Measurements from ENCODE around the gene ANKRD23.
A peak's percentile ranks its signal among the peaks of the same experiment; 100 is the strongest.

The ANKRD23 gene

DNA sequence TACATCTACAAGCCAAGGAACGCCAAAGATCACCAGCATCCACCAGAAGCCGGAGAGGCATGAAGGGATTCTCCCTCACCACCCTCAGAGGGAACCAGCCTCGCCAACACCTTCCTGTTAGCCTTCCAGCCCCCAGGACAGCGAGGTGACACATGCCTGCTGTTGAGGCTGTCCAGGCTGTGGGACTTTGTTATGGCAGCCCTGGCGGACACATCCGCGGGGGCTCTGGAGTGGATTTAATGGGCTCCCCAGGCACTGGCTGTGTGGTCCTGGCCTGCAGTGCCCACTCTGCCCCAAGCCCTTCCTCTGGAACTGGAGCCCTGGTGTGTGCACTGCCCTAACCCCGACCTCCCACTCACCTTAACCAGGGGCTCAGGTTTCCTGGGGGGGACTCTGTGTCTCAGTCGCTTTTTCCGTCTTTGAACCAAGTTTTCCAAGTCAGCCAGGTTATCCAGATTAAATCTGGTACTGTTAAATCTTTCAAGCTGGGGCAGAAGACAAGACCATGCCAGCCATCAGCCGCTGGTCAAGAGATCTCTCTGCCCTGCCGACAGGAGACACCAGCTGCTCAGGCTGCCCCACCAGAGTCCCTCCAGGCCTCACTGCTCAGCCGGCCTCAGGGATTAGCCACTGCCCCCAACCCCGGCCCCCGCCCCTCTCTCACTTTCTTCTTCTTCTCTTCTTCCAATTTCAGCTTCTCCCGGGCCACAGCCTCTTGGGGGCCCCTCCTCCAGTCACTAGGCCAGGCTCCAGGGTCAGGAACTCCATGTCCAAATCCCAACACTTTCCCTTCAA, 1.9 kb downstream of the ANKRD23 start:
- Histone ChIP-seq H3K4me1 (ENCODE audit: insufficient read depth, low read length, severe bottlenecking) (peaks cover 15% of the 10 kb centered on the region), H3K9ac (ENCODE audit: low read length) (no peak overlapping the region), H3F3A (ENCODE audit: insufficient read depth, low read length) (no peaks in the 10 kb centered on the region), H3K36me3 (ENCODE audit: insufficient read depth, low read length) (peaks cover 12% of the 10 kb centered on the region; the same call in 1 of the 2 replicates), H3K27me3 (ENCODE audit: insufficient read depth, low read length) (no peaks in the 10 kb centered on the region), H3K4me3 (ENCODE audit: low read depth, low read length, poor library complexity, severe bottlenecking) (no peak overlapping the region), H3K79me2 (ENCODE audit: insufficient read depth, low read length) (no peaks in the 10 kb centered on the region), H3K4me2 (ENCODE audit: low read length) (no peak overlapping the region), H3K9me3 (ENCODE audit: low read length) (no peaks in the 10 kb centered on the region), H2AFZ (ENCODE audit: low read length) (no peak overlapping the region), H3K9me2 (ENCODE audit: low read depth, low read length) (no peaks in the 10 kb centered on the region), H4K20me1 (ENCODE audit: insufficient read depth, low read length) (no peaks in the 10 kb centered on the region), H3K27ac (ENCODE audit: low read depth, low read length, poor library complexity, severe bottlenecking) (no peak overlapping the region)
- TF ChIP-seq EZH2 (IDR thresholded peaks at IDR 0.05; ENCODE audit: borderline replicate concordance, low read length), result no peak
- TF ChIP-seq, protein P1, sequence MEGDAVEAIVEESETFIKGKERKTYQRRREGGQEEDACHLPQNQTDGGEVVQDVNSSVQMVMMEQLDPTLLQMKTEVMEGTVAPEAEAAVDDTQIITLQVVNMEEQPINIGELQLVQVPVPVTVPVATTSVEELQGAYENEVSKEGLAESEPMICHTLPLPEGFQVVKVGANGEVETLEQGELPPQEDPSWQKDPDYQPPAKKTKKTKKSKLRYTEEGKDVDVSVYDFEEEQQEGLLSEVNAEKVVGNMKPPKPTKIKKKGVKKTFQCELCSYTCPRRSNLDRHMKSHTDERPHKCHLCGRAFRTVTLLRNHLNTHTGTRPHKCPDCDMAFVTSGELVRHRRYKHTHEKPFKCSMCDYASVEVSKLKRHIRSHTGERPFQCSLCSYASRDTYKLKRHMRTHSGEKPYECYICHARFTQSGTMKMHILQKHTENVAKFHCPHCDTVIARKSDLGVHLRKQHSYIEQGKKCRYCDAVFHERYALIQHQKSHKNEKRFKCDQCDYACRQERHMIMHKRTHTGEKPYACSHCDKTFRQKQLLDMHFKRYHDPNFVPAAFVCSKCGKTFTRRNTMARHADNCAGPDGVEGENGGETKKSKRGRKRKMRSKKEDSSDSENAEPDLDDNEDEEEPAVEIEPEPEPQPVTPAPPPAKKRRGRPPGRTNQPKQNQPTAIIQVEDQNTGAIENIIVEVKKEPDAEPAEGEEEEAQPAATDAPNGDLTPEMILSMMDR (IDR thresholded peaks at IDR 0.05; ENCODE audit: low read length), result no peak

- Histone ChIP-seq H2AFZ (ENCODE audit: low read length) (no peak overlapping the region), H3K9ac (ENCODE audit: low read length) (peak overlapping the region; percentile 29; the same call in 1 of the 2 replicates), H3K4me2 (ENCODE audit: low read length) (peak overlapping the region; percentile 63), H3K9me3 (ENCODE audit: low read length) (no peaks in the 10 kb centered on the region), H4K20me1 (ENCODE audit: insufficient read depth, low read length) (no peaks in the 10 kb centered on the region), H3K27ac (ENCODE audit: low read depth, low read length, poor library complexity, severe bottlenecking) (no peak overlapping the region), H3K4me1 (ENCODE audit: insufficient read depth, low read length, severe bottlenecking) (peaks cover 15% of the 10 kb centered on the region), H3K4me3 (ENCODE audit: low read depth, low read length, poor library complexity, severe bottlenecking) (peak overlapping the region; percentile 42), H3F3A (ENCODE audit: insufficient read depth, low read length) (no peaks in the 10 kb centered on the region), H3K79me2 (ENCODE audit: insufficient read depth, low read length) (no peaks in the 10 kb centered on the region), H3K9me2 (ENCODE audit: low read depth, low read length) (no peaks in the 10 kb centered on the region), H3K27me3 (ENCODE audit: insufficient read depth, low read length) (no peaks in the 10 kb centered on the region), H3K36me3 (ENCODE audit: insufficient read depth, low read length) (peaks cover 14% of the 10 kb centered on the region)
- no peak for TF ChIP-seq EZH2 (IDR thresholded peaks at IDR 0.05; ENCODE audit: borderline replicate concordance, low read length)
- TF ChIP-seq, protein P1 (IDR thresholded peaks at IDR 0.05; ENCODE audit: low read length), result no peak
Measured at GRCh38 chr2:96839875-96840850, 3.7 kb downstream of the ANKRD23 start.

DNA sequence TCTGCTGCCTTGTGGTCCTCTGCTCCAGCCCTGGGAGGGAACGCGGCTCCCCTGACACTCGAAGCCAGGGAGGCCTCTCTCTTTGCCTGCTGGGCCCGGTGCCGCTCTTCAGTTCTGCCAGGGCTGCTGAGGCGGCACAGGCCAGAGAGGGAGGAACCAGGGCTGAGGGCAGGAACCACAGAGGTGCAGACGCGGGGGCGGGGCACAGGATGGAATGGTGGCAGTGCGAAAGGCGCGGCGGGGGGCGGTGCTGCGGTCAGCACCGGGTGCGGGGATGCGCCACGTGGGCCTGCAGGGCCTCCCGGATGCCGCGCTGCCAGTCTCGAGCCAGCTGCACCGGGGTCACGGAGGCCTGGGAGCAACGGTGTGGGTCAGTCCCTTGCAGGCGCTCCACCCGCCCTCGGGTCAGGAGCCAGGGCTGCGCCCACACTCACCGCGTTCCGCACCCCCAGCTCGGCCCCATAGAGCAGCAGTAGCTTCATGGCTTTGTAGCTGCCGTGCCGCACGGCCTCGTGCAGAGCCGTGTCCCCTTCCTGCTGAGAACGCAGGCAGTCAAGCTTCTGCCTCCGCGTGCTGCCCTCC, 4.4 kb downstream of the ANKRD23 start:
- peak overlapping the region; percentile 29; the same call in 1 of the 2 replicates for H3K9ac ChIP-seq (ENCODE audit: low read length)
- no peak overlapping the region for H3K27ac ChIP-seq (ENCODE audit: low read depth, low read length, poor library complexity, severe bottlenecking)
- H3K4me1 ChIP-seq (ENCODE audit: insufficient read depth, low read length, severe bottlenecking), result peaks cover 15% of the 10 kb centered on the region

More for the DNA sequence above, 4.4 kb downstream of the ANKRD23 start:
- H2AFZ ChIP-seq (ENCODE audit: low read length), result no peak overlapping the region
- H3K9me2 ChIP-seq (ENCODE audit: low read depth, low read length), result no peaks in the 10 kb centered on the region
- peak overlapping the region; percentile 63 for H3K4me2 ChIP-seq (ENCODE audit: low read length)
- no peaks in the 10 kb centered on the region for H3K9me3 ChIP-seq (ENCODE audit: low read length)
- peaks cover 21% of the 10 kb centered on the region for H3K36me3 ChIP-seq (ENCODE audit: insufficient read depth, low read length)
- H3F3A ChIP-seq (ENCODE audit: insufficient read depth, low read length), result no peaks in the 10 kb centered on the region
- H3K4me3 ChIP-seq (ENCODE audit: low read depth, low read length, poor library complexity, severe bottlenecking), result peak overlapping the region; percentile 42
- H3K79me2 ChIP-seq (ENCODE audit: insufficient read depth, low read length), result no peaks in the 10 kb centered on the region
- H4K20me1 ChIP-seq (ENCODE audit: insufficient read depth, low read length), result no peaks in the 10 kb centered on the region
- TF ChIP-seq, protein P1 (IDR thresholded peaks at IDR 0.05; ENCODE audit: low read length), result no peak
- no peak for TF ChIP-seq EZH2 (IDR thresholded peaks at IDR 0.05; ENCODE audit: borderline replicate concordance, low read length)
- no peaks in the 10 kb centered on the region for H3K27me3 ChIP-seq (ENCODE audit: insufficient read depth, low read length)

All from OCI-LY1 (cell line).